Hepatocyte (in vitro differentiated cells): Measurements from ENCODE around the gene GRB14.

Experiments
- CTCF ChIP-seq: fragments of 200-600 bp; sonication (generic); IDR thresholded peaks from 2 replicates; pipeline ENCODE4 v1.5.1; 2016; ENCODE audit warnings: antibody characterized with exemption, mild to moderate bottlenecking; ENCODE audit not compliant: poor library complexity
- EZH2 ChIP-seq: fragments of 200-600 bp; sonication (generic); IDR thresholded peaks from 2 replicates; pipeline ENCODE4 v1.6.1; 2016; ENCODE audit warnings: antibody characterized with exemption, mild to moderate bottlenecking, borderline replicate concordance

DNA sequence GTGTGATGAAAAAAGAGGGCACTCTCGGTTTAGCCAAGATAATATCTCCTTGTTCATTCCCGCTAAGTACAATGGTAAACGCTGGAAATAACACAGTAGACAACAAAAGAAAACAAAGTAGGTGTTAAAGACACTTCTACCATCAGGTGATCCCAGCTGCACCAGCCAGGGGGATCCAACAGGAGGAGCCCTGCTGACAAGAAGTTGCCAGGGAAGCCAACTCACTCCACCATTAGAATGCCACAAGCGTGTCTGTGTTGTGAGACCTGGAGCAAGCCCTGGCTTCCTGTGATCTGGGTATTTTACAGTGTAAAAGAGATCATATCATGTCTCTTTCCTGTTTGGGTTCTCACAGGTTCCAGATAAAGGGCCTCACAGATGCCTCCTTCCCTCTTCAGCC is 117.0 kb downstream of the GRB14 start:
- TF ChIP-seq CTCF (peak; percentile 15), EZH2 (no peak)
